EH (cell line): Measurements from ENCODE around the gene SUCLG2.

ENCODE experiments used
- DNase-seq: peaks from one replicate; pipeline ENCODE4 v3.0.0-alpha.2; 2015; ENCODE audit warnings: low read depth

SUCLG2 gene

GRCh38 chr3:67509471-67510075 lies 144.8 kb downstream of the SUCLG2 start:
- DNase-seq, result peak; percentile 6

GRCh38 chr3:67507584-67507983 lies 146.8 kb downstream of the SUCLG2 start:
- DNase-seq, result no peak

GRCh38 chr3:67500709-67501108 lies 153.7 kb downstream of the SUCLG2 start:
- no peak for DNase-seq

- DNase-seq, result no peak
Observed at GRCh38 chr3:67497746-67498145, 156.7 kb downstream of the SUCLG2 start.

- DNase-seq, result peak; percentile 9
Observed at GRCh38 chr3:67495751-67496150, 158.7 kb downstream of the SUCLG2 start.

GRCh38 chr3:67493808-67494207 lies 160.6 kb downstream of the SUCLG2 start:
- no peak for DNase-seq

- DNase-seq, result no peak
Observed at GRCh38 chr3:67490658-67491057, 163.8 kb downstream of the SUCLG2 start.

GRCh38 chr3:67489816-67490215 lies 164.6 kb downstream of the SUCLG2 start:
- DNase-seq, result peak; percentile 82

- DNase-seq, result no peak
Observed at GRCh38 chr3:67487564-67488114, 166.8 kb downstream of the SUCLG2 start.

- DNase-seq, result no peak
Observed at GRCh38 chr3:67486883-67487282, 167.5 kb downstream of the SUCLG2 start.

- no peak for DNase-seq
Observed at GRCh38 chr3:67484085-67484484, 170.3 kb downstream of the SUCLG2 start.

- no peak for DNase-seq
Observed at GRCh38 chr3:67481126-67481525, 173.3 kb downstream of the SUCLG2 start.

GRCh38 chr3:67478423-67478822 lies 176.0 kb downstream of the SUCLG2 start:
- DNase-seq, result no peak

GRCh38 chr3:67474311-67474710 lies 180.1 kb downstream of the SUCLG2 start:
- DNase-seq, result no peak

GRCh38 chr3:67472674-67473201 lies 181.7 kb downstream of the SUCLG2 start:
- DNase-seq, result no peak

- DNase-seq, result no peak
Observed at GRCh38 chr3:67470207-67470606, 184.2 kb downstream of the SUCLG2 start.

- peak; percentile 21 for DNase-seq
Observed at GRCh38 chr3:67468511-67468910, 185.9 kb downstream of the SUCLG2 start.

GRCh38 chr3:67463656-67464055 lies 190.8 kb downstream of the SUCLG2 start:
- no peak for DNase-seq

- no peak for DNase-seq
Observed at GRCh38 chr3:67462187-67462586, 192.2 kb downstream of the SUCLG2 start.

GRCh38 chr3:67461667-67462142 lies 192.7 kb downstream of the SUCLG2 start:
- DNase-seq, result peak; percentile 66

- peak; percentile 39 for DNase-seq
Observed at GRCh38 chr3:67460841-67461510, 193.4 kb downstream of the SUCLG2 start.

- DNase-seq, result no peak
Observed at GRCh38 chr3:67459796-67460195, 194.6 kb downstream of the SUCLG2 start.

- DNase-seq, result no peak
Observed at GRCh38 chr3:67458896-67459530, 195.4 kb downstream of the SUCLG2 start.
